ENCODE results near the gene SSX1.
"Not testable (repeated sequence)": the region's sequence is repeated elsewhere in the genome, so short reads cannot be mapped to it uniquely, and the experiment has no call there.

The SSX1 gene

GRCh38 chrX:48255062-48255796, at the start of gene SSX1:
SSX1 (plus strand) TSS chrX:48255392; CDS start chrX:48257242, 1,850 bp downstream.
- DNase-seq, result not testable (repeated sequence)

- not testable (repeated sequence) for DNase-seq
These were observed 40.9 kb upstream of the SSX1 start for GRCh38 chrX:48214341-48214740.

GRCh38 chrX:48224196-48224595, 31.0 kb upstream of the SSX1 start:
- not testable (repeated sequence) for DNase-seq

GRCh38 chrX:48252945-48253344, 2.2 kb upstream of the SSX1 start:
- DNase-seq, result not testable (repeated sequence)

- DNase-seq, result not testable (repeated sequence)
These were observed 19.2 kb downstream of the SSX1 start for GRCh38 chrX:48274365-48274764.

- DNase-seq, result no peak
These were observed 23.8 kb downstream of the SSX1 start for GRCh38 chrX:48278958-48279357.

GRCh38 chrX:48280729-48281128, 25.5 kb downstream of the SSX1 start:
- not testable (repeated sequence) for DNase-seq

GRCh38 chrX:48306175-48306574, 51.0 kb downstream of the SSX1 start:
- DNase-seq, result no peak

- DNase-seq, result not testable (repeated sequence)
These were observed 58.8 kb downstream of the SSX1 start for GRCh38 chrX:48313996-48314395.

Measured in activated T-cell treated with anti-CD3 and anti-CD28 coated beads for 4 hours (primary cell).